Vagina (tissue), 2 donors: ENCODE measurements around the gene SPINK1.

Experiments
- CTCF ChIP-seq, 3 experiments: fragments of 450-650 bp in 2 of 3; fragments of 200-600 bp in 1 of 3; sonication (generic) in 1 of 3; IDR thresholded peaks; one replicate each; pipeline ENCODE4 v1.5.1; 2017 to 2019; ENCODE audit warnings: antibody characterized with exemption in 3 of 3, mild to moderate bottlenecking in 2 of 3, moderate library complexity in 2 of 3
- POLR2A ChIP-seq, 2 donors: fragments of 450-650 bp; IDR thresholded peaks; one replicate each; pipeline ENCODE4 v1.6.1; 2017; ENCODE audit warnings: antibody characterized with exemption in 2 of 2, mild to moderate bottlenecking in 2 of 2, moderate library complexity in 2 of 2
- POLR2AphosphoS5 ChIP-seq, 2 donors: sonication (generic); formaldehyde crosslinking; IDR thresholded peaks; one replicate each; pipeline ENCODE4 v1.9.0; 2017; ENCODE audit warnings: antibody characterized with exemption in 2 of 2, mild to moderate bottlenecking in 2 of 2, low read depth in 1 of 2; ENCODE audit not compliant: insufficient read depth in 1 of 2

GRCh38 chr5:147854894-147855773 is 23.7 kb upstream of the SPINK1 start:
- no peak for TF ChIP-seq CTCF (IDR thresholded peaks at IDR 0.05)
- no peak for TF ChIP-seq POLR2A (IDR thresholded peaks at IDR 0.05)
- no peak for TF ChIP-seq POLR2AphosphoS5 (IDR thresholded peaks at IDR 0.05; ENCODE audit: insufficient read depth in 1 of 2, low read depth in 1 of 2)
